ENCODE results near the gene APBB1IP. TPM values are rescaled to one million over a fixed set of nuclear protein-coding genes. Genes with fewer than 3 reads are reported as not detected.

The APBB1IP gene
- total and polyA plus RNA-seq, 12 donors, result 0.81 to 11.9 (median 1.7) TPM

DNA sequence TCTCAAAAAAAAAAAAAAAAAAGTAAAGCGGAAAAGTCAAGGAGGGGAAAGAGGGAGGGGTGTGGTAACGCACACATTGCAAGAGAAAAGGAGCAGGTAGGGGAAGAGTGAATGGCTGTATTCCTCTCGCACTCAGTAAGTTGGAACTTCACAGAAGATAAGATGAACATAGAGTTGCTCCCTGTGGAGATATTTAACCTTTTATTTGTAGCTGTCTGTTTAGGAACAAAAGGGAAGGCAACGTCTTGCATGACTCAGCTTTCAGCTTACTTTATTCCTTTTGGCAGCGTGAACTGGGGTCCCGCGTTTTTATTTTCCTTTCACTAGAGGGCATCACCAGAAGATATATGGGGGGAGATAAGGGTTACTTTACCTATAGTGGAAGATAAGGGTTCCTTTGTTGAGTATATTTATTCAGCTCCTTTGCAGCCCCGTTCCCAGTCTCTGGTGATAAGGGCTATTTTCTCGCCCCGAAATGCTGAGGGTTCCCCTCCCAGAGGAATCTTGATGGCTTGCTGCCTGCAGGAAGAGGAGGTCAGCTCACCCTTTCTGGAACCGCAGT lies 78.5 kb downstream of the APBB1IP start:
- TF ChIP-seq, protein P1, sequence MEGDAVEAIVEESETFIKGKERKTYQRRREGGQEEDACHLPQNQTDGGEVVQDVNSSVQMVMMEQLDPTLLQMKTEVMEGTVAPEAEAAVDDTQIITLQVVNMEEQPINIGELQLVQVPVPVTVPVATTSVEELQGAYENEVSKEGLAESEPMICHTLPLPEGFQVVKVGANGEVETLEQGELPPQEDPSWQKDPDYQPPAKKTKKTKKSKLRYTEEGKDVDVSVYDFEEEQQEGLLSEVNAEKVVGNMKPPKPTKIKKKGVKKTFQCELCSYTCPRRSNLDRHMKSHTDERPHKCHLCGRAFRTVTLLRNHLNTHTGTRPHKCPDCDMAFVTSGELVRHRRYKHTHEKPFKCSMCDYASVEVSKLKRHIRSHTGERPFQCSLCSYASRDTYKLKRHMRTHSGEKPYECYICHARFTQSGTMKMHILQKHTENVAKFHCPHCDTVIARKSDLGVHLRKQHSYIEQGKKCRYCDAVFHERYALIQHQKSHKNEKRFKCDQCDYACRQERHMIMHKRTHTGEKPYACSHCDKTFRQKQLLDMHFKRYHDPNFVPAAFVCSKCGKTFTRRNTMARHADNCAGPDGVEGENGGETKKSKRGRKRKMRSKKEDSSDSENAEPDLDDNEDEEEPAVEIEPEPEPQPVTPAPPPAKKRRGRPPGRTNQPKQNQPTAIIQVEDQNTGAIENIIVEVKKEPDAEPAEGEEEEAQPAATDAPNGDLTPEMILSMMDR (IDR thresholded peaks at IDR 0.05), result no peak
- intact Hi-C loops (cut with DNase I), result no loop called here
- no peak for ATAC-seq
- Histone ChIP-seq H3K36me3 (peaks cover 0 to 78% (median 0%) of the 10 kb centered on the region in 9 donors), H3K9me3 (peaks cover 0 to 22% (median 10%) of the 10 kb centered on the region in 11 donors), H3K4me3 (no peak overlapping the region), H3K27me3 (peaks cover 0 to 9% (median 0%) of the 10 kb centered on the region in 7 donors), H3K4me1 (no peaks in the 10 kb centered on the region), H3K27ac (no peak overlapping the region)
- 6 to 7% methylated on average over 11 of the region's 11 CpGs for WGBS, 2 donors
- no peak for DNase-seq

DNA sequence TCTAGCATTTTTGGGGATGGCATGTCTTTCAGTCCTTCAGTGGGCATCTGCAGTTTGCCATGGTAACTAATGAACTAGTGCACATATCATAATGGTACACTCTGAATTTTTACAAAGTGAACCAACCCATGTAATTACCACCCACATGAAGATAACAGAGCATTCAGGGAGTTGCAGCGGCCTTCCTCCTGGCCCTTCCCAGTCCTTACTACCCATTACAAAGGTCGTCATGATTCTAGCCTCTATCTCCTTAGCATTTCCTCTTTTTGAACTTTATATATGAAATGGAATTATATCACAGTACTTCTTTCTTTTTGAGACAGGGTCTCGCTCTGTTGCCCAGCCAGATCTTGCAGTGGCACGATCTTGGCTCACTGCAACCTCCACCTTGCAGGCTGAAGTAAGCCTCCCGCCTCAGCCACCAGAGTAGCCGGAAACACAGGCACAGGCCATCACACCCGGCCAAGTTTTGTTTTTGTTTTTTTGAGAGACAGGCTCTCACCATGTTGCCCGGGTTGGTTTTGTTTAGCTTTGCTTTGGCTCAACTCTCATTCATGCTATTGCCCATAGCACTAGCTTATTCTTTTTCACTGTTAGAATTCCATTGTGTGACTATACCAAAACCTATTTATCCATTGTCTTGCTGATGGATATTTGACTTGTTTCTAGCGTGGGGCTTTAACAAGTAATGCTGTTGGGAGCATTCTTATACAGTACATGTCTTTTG lies 79.2 kb downstream of the APBB1IP start:
- Histone ChIP-seq H3K36me3 (peaks cover 0 to 72% (median 0%) of the 10 kb centered on the region in 9 donors), H3K27ac (no peak overlapping the region), H3K9me3 (peaks cover 0 to 21% (median 10%) of the 10 kb centered on the region in 11 donors), H3K4me3 (no peak overlapping the region), H3K27me3 (peaks cover 0 to 9% (median 0%) of the 10 kb centered on the region in 7 donors), H3K4me1 (no peaks in the 10 kb centered on the region)
- WGBS, 2 donors, result 52 to 55% methylated on average over 9 of the region's 9 CpGs
- ATAC-seq, result no peak
- DNase-seq, result no peak
- TF ChIP-seq, protein P1 (IDR thresholded peaks at IDR 0.05), result no peak
- intact Hi-C loops (cut with DNase I), result no loop called here

DNA sequence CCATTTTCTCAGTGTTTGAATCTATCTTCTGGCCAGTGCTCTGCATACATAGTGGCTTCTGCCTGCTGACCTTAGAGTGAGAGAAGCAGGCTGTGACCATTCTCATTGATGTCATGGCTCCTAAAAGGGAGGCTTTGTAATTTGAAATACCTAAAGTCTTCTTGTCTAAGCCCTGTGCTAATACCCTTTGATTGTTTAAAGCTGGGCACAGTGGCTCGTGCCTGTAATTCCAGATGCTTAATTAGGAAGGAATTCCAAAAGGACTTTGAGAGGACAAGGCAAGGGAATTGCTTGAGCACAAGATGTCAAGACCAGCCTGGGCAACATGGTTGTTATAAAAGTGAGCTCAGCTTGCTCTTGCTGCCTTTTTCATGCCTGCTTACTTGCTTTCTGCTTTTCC lies 81.7 kb downstream of the APBB1IP start:
- ATAC-seq, result no peak
- DNase-seq, result no peak
- Histone ChIP-seq H3K9me3 (peaks cover 0 to 8% (median 0%) of the 10 kb centered on the region in 11 donors), H3K4me3 (no peak overlapping the region), H3K27me3 (peaks cover 0 to 7% (median 0%) of the 10 kb centered on the region in 7 donors), H3K4me1 (peaks cover 0 to 3% (median 0%) of the 10 kb centered on the region in 9 donors), H3K27ac (no peak overlapping the region), H3K36me3 (peaks cover 0 to 51% (median 0%) of the 10 kb centered on the region in 9 donors)
- 56 to 63% methylated on average over 1 of the region's 1 CpG for WGBS, 2 donors
- TF ChIP-seq, protein P1 (IDR thresholded peaks at IDR 0.05), result no peak
- intact Hi-C loops (cut with DNase I), result no loop called here

DNA sequence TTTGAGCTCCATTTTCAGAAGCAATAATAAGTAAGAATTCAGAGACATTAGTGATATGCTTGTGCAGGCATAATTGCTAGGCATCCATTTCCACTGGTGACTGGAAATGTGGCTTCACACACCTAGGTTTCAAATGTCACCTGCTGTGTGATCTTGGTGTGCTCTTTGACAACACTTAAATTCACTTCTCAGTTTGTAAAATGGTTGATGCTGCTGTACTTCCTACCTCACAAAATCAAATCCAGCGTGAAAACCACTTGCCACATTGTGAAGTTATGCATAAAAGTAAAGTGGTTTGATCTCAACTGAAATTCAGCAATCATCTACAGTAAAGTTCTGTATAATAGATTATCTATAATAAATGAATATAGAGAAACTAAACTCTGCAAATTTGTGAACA lies 82.4 kb downstream of the APBB1IP start:
- H3K4me1 ChIP-seq, result peaks cover 0 to 7% (median 0%) of the 10 kb centered on the region in 9 donors
- no peak overlapping the region for H3K4me3 ChIP-seq
- no peak for ATAC-seq
- peaks cover 0 to 8% (median 0%) of the 10 kb centered on the region in 11 donors for H3K9me3 ChIP-seq
- H3K27me3 ChIP-seq, result peaks cover 0 to under 1% (median 0%) of the 10 kb centered on the region in 7 donors
- H3K27ac ChIP-seq, result no peak overlapping the region
- TF ChIP-seq, protein P1 (IDR thresholded peaks at IDR 0.05), result no peak
- 71 to 77% methylated on average over 1 of the region's 1 CpG for WGBS, 2 donors
- intact Hi-C loops (cut with DNase I), result no loop called here
- DNase-seq, result no peak
- peaks cover 0 to 44% (median 0%) of the 10 kb centered on the region in 9 donors for H3K36me3 ChIP-seq
